Loucy (cell line): ENCODE measurements around the gene FBXO31.

ENCODE experiments used
- H2AFZ ChIP-seq: fragments of 200-600 bp; sonication (generic); 2 replicates; pipeline ENCODE4 v1.6.0; 2016; ENCODE audit warnings: antibody characterized with exemption, mild to moderate bottlenecking, low read length, moderate library complexity
- H3F3A ChIP-seq: fragments of 200-600 bp; 2 replicates; pipeline ENCODE4 v1.6.0; 2016; ENCODE audit warnings: antibody characterized with exemption, low read depth, mild to moderate bottlenecking
- H3K27me3 ChIP-seq: fragments of 200-600 bp; sonication (generic); 2 replicates; pipeline ENCODE4 v1.6.1; 2014; ENCODE audit warnings: low read length, mild to moderate bottlenecking; ENCODE audit not compliant: insufficient read depth, poor library complexity, severe bottlenecking
- H3K36me3 ChIP-seq: fragments of 200-600 bp; sonication (generic); 2 replicates; pipeline ENCODE4 v1.6.1; 2016; ENCODE audit warnings: low read length; ENCODE audit not compliant: insufficient read depth
- H3K4me1 ChIP-seq: fragments of 200-600 bp; sonication (generic); 2 replicates; pipeline ENCODE4 v1.5.1; 2014; ENCODE audit warnings: low read length, mild to moderate bottlenecking; ENCODE audit not compliant: insufficient read depth, poor library complexity, severe bottlenecking
- H3K4me2 ChIP-seq: fragments of 200-600 bp; sonication (generic); 2 replicates; pipeline ENCODE4 v1.6.0; 2014; ENCODE audit warnings: antibody characterized with exemption, low read length, low read depth, mild to moderate bottlenecking; ENCODE audit not compliant: poor library complexity, severe bottlenecking
- H3K4me3 ChIP-seq: fragments of 200-600 bp; sonication (generic); 2 replicates; pipeline ENCODE4 v1.5.1; 2014; ENCODE audit warnings: low read length, mild to moderate bottlenecking, mixed read lengths; ENCODE audit not compliant: poor library complexity, severe bottlenecking
- H3K79me2 ChIP-seq: fragments of 200-600 bp; sonication (generic); 2 replicates; pipeline ENCODE4 v1.6.1; 2014; ENCODE audit warnings: low read length; ENCODE audit not compliant: insufficient read depth
- H3K9ac ChIP-seq: fragments of 200-600 bp; sonication (generic); 2 replicates; pipeline ENCODE4 v1.6.0; 2014; ENCODE audit warnings: mild to moderate bottlenecking, low read depth, low read length, moderate library complexity; ENCODE audit not compliant: poor library complexity, severe bottlenecking
- H3K9me2 ChIP-seq: fragments of 200-600 bp; sonication (generic); replicated peaks from 2 replicates; pipeline ENCODE4 v1.6.1; 2016; ENCODE audit warnings: low read depth, low read length, mixed read lengths
- H3K9me3 ChIP-seq: fragments of 200-600 bp; sonication (generic); 2 replicates; pipeline ENCODE4 v1.6.1; 2014; ENCODE audit warnings: mild to moderate bottlenecking, antibody characterized with exemption, low read length, low read depth; ENCODE audit not compliant: insufficient read depth
- H4K20me1 ChIP-seq: fragments of 200-600 bp; sonication (generic); 2 replicates; pipeline ENCODE4 v1.6.0; 2014; ENCODE audit warnings: antibody characterized with exemption, low read length, mild to moderate bottlenecking; ENCODE audit not compliant: insufficient read depth, poor library complexity, severe bottlenecking
- EZH2phosphoT487 ChIP-seq: fragments of 200-600 bp; IDR thresholded peaks from 2 replicates; pipeline ENCODE4 v1.6.1; 2018; ENCODE audit warnings: antibody characterized with exemption, mild to moderate bottlenecking, moderate library complexity, borderline replicate concordance
- TF ChIP-seq, protein P1 (sequence below): fragments of 200-600 bp; sonication (generic); conservative IDR thresholded peaks from 2 replicates; pipeline ENCODE4 v1.5.1; 2014; ENCODE audit warnings: mild to moderate bottlenecking, antibody characterized with exemption, low read length

Gene FBXO31

DNA sequence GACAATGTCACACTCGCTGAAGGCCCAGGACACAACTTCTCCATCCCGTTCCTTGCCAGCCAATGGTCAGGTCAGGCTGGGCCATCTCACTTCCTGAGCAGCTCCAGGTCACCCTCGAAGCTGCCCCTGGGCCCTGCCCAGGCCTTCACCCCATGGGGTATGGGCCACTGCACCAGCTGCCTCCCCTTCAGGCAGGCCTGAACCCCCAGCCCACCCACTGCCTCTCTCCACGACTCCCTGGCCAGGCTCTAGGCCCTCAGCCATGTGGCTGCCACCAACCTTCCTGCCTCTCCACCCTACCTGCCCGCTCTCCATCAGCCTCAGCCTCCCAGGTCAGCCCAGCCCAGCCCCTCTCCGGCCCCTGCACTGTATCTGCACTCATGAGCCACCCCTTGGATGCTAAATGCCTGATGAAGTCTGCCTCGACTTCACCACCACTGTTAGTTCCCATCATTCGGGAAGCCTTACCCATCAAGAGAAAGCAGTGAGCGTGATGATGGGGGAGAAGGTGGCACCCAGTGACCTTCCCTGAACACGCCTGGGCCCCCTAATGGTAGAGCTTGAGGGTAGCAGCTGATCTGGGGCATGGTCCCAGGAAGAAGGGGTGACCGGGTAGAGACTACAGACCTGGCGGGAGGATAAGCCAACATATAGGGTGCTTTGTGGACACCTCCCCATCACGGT is 35.5 kb downstream of the FBXO31 start:
- H3K4me1 ChIP-seq = no peaks in the 10 kb centered on the region
- H3K36me3 ChIP-seq = peaks cover 11% of the 10 kb centered on the region; the same call in 1 of the 2 replicates
- no peaks in the 10 kb centered on the region for H4K20me1 ChIP-seq

DNA sequence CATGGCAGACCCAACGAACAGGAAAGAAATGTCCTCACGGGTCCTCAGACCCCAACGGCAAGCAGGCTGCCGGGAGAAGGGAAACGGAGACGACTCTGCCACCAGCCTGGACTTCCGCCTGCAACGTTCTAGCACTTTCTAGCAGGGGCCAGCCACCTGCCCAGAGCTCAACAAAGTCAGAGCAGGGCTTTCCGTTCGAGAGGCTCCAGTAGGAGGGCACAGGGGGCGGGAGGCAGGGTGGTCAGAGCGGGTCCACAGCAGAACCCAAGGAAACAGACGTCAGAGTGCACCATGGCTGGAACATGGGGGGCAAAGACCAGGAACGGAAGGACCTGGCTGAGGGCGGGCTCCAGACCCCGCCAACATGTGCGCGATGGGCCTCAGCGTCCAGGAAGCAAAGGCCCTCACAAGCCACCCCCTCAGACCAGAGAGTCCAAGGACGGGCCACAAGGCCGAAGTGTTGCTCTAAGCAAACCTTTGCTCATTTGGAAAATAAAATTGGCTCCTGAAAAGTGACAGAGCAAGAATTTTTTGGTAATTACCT is 37.0 kb downstream of the FBXO31 start:
- Histone ChIP-seq H3K4me1 (no peaks in the 10 kb centered on the region), H3K9me2 (no peaks in the 10 kb centered on the region), H3F3A (no peaks in the 10 kb centered on the region), H3K4me3 (no peak overlapping the region), H2AFZ (no peak overlapping the region), H3K79me2 (no peaks in the 10 kb centered on the region), H3K9ac (no peak overlapping the region), H3K36me3 (peaks cover 25% of the 10 kb centered on the region; the same call in 1 of the 2 replicates), H3K4me2 (no peak overlapping the region), H3K27me3 (no peaks in the 10 kb centered on the region), H3K9me3 (no peaks in the 10 kb centered on the region), H4K20me1 (no peaks in the 10 kb centered on the region)
- TF ChIP-seq, protein P1, sequence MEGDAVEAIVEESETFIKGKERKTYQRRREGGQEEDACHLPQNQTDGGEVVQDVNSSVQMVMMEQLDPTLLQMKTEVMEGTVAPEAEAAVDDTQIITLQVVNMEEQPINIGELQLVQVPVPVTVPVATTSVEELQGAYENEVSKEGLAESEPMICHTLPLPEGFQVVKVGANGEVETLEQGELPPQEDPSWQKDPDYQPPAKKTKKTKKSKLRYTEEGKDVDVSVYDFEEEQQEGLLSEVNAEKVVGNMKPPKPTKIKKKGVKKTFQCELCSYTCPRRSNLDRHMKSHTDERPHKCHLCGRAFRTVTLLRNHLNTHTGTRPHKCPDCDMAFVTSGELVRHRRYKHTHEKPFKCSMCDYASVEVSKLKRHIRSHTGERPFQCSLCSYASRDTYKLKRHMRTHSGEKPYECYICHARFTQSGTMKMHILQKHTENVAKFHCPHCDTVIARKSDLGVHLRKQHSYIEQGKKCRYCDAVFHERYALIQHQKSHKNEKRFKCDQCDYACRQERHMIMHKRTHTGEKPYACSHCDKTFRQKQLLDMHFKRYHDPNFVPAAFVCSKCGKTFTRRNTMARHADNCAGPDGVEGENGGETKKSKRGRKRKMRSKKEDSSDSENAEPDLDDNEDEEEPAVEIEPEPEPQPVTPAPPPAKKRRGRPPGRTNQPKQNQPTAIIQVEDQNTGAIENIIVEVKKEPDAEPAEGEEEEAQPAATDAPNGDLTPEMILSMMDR = no peak
- no peak for TF ChIP-seq EZH2phosphoT487

More for the DNA sequence above, 35.5 kb downstream of the FBXO31 start:
- no peak for TF ChIP-seq EZH2phosphoT487
- TF ChIP-seq, protein P1 = peak; percentile 40; the same call in 1 of the 2 replicates
- Histone ChIP-seq H3K9ac (no peak overlapping the region), H3K79me2 (no peaks in the 10 kb centered on the region), H3K9me3 (no peaks in the 10 kb centered on the region), H3K27me3 (no peaks in the 10 kb centered on the region), H3K4me3 (no peak overlapping the region), H2AFZ (no peak overlapping the region), H3F3A (no peaks in the 10 kb centered on the region), H3K4me2 (no peak overlapping the region), H3K9me2 (no peaks in the 10 kb centered on the region)

DNA sequence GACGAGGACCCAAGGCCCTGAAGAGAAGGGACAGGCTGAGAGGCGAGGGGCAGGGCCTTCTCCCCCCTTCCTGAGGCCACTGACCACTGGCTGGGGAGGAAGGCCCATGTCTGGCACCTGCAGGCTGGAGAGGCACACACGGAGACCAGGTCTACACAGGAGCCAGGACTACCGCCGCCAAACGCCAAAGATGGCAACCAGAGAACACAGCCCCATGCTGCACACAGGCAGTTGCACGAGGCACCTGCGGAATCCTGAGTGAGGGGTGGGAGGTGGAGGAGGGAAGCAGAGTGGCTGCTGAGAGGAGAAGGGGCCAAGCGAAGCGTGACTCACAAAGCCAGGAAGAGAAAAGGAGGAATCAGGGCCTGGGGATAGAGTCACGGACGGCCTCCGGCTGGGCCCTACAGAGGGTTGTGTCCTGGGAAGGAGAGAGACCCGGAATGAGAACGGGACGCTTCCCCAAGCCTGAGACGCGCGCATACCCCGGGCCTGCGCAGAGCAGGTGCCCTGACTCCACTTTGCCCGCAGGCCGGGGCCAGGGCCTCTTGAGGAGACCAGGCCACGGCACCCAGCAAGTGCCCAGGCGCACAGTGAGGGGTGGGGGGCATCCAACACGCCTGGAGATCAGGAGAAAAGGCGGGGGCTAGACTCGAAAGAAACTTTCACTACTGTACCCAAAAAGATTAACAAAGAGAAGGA is 37.7 kb downstream of the FBXO31 start:
- Histone ChIP-seq H4K20me1 (no peaks in the 10 kb centered on the region), H3K9ac (no peak overlapping the region)

More for the DNA sequence above, 37.7 kb downstream of the FBXO31 start:
- Histone ChIP-seq H3K36me3 (peaks cover 29% of the 10 kb centered on the region; the same call in 1 of the 2 replicates), H3F3A (no peaks in the 10 kb centered on the region), H3K9me3 (no peaks in the 10 kb centered on the region), H3K4me1 (no peaks in the 10 kb centered on the region), H3K9me2 (no peaks in the 10 kb centered on the region), H3K4me2 (no peak overlapping the region), H3K27me3 (no peaks in the 10 kb centered on the region), H2AFZ (no peak overlapping the region), H3K79me2 (no peaks in the 10 kb centered on the region), H3K4me3 (no peak overlapping the region)
- TF ChIP-seq, protein P1 = no peak
- no peak for TF ChIP-seq EZH2phosphoT487
